ENCODE data around the gene FAM13A.

DNA sequence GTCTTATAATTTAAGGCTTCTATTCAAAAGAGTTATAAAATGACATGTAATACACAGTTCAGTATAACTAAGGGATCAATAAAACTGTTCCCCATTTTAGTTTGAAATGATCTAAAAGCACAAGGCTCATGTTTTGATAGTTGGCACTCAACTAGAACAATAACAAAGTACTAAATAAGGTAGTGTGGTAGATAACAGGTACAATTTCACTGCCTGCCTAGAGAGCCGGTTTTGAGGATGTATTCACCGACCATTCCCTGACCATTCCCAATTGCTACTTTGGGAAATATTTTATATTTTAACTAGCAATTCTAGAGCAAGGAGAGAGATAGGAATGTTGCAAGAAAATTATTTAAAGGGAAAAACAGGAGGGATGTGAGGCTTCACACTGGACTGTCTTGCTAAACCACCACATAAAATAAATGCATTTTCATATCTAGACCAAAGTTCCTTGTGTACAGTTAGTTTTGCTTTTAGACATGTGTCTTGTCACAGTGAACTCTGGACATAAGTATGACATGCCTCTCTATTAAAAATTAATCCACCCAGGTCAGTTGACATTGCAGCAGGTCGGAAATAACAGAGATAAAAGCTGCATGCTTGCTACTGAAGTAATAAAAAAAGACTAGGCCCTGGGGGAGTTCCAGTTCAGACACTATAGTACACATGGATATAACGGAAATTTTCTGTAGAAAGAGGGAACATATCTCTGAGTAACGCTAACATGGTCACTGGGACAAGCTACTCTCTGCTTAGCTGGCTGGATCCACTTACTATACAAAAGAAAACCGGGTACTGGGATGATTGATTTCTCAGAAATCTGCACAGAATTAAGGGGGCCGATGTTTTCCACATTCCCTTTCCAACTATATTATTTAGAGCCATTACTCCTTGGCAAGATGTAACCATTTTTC lies 303.1 kb downstream of the FAM13A start:
- TF ChIP-seq, protein P1, sequence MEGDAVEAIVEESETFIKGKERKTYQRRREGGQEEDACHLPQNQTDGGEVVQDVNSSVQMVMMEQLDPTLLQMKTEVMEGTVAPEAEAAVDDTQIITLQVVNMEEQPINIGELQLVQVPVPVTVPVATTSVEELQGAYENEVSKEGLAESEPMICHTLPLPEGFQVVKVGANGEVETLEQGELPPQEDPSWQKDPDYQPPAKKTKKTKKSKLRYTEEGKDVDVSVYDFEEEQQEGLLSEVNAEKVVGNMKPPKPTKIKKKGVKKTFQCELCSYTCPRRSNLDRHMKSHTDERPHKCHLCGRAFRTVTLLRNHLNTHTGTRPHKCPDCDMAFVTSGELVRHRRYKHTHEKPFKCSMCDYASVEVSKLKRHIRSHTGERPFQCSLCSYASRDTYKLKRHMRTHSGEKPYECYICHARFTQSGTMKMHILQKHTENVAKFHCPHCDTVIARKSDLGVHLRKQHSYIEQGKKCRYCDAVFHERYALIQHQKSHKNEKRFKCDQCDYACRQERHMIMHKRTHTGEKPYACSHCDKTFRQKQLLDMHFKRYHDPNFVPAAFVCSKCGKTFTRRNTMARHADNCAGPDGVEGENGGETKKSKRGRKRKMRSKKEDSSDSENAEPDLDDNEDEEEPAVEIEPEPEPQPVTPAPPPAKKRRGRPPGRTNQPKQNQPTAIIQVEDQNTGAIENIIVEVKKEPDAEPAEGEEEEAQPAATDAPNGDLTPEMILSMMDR (IDR thresholded peaks at IDR 0.05; ENCODE audit: poor library complexity), result no peak
- no peak for TF ChIP-seq EZH2 (IDR thresholded peaks at IDR 0.05; ENCODE audit: borderline replicate concordance)

Measured in hepatocyte (in vitro differentiated cells).